Activated gamma-delta T cell treated with anti-CD3 and anti-CD28 coated beads, Interleukin-2, amount 50 U/mL, for 16 hours (primary cell): ENCODE results near the gene MCM5.
"Not testable (repeated sequence)": the region's sequence is repeated elsewhere in the genome, so short reads cannot be mapped to it uniquely, and the experiment has no call there.

Experiments used
- DNase-seq: peaks from one replicate; pipeline ENCODE4 v3.0.0-alpha.2; 2020; ENCODE audit warnings: low read depth

Gene MCM5

DNA sequence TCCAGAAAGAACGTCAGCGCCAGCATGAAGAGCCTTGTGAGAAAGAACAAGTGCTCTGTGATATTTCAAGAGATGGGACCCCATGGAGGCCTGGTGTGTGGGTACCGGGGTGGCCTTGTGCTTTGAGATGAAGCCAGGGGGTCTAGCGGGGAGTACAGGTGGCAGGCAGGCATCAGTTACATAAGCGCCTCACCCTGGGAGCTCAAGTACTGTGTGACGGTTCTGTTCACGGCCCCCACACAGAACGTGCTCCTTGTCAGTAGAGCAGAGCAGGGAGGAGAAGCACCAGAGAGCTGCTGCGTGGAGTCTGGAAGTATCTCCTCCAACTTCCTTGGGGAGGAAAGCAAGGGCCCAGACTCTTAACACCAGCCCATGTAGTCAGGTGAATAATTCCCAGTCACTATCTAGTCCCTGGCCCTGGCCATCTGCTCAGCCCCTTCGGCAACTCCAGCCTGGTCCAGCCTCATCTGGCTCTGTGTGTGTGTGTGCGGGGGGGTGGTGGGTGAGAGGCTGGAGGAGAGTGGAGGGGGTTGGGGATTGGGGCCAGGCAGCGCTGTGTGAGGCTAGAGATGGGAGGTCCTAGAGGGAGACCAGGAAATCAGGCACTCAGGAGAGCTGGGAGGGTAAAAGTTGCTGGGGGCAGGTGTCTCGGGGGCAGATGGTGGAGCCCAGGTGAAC is 32.4 kb downstream of the MCM5 start:
- no peak for DNase-seq

DNA sequence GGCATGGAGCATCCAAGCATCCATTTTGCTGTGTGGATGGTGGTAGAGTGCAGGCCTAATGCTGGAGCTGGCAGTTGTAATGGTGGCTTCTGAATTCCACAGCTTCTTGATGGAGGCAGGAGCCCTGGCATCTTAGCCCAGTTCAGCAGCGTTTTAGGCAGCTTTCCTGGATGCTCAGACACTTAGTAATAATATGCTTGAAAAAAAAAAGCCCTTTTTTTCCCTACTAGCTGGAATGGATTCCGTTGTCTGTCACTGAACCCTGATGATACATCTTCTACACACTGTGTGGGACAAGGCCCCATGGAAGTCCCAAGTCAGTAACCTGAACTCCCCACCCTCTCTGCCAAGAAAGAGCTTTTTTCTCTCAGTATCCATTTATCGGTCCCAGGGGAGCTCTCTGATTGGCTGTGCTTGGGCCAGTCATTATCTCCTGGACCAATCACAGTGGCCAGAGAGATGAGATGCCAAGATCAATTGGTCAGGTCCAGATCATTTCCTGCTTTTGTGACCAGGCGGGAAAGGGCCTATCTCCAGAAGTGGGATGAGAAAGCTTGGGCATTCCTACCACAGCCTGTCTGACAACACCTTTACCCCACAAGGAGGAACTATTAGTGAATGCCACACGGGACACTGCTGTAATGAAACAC is 34.2 kb downstream of the MCM5 start:
- no peak for DNase-seq

DNA sequence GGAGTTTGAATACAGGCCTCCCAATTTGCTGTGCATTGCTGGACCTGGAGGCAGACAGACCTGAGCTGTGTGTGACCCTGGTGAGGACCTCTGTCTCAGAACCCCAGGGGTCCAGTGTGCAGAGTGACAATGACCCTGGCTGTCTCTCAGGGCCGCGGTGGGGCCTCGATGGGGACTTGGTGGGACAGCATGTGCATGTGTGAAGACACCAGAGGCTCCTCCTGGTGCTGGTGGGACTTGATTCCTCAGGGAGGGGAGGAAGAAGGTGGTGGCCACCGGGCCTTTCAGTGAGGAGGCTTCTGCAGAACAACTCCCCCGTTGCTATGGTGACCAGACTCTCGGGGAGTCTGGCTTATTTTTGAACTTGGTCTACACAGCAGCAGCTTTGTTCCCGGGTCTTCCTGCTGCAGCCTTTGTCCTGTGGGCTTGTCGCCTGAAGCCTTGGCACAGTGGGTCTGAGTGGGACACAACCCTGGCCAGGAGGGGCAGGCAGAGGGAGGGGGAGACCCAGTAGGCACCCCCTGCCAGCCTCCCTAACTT is 35.3 kb downstream of the MCM5 start:
- no peak for DNase-seq

DNA sequence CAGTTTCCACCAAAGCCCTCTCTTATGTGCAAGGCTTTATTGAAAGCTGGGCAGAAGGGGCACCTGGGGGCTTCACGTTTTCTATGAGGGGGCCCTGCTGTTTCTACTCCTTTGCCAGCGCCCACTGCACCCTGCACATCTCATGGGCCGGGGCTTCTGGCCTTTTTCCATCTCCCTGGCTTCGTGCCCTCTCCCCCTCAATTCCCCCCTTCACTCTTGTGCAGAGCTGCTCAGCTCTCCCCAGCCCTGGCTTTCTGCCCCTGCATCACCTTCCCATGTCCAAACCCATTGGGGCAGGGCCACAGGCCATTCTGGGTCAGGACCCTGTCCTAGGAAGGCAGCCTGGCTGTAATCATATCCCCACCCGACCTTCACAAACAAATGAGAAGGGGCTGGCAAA is 36.5 kb downstream of the MCM5 start:
- no peak for DNase-seq

DNA sequence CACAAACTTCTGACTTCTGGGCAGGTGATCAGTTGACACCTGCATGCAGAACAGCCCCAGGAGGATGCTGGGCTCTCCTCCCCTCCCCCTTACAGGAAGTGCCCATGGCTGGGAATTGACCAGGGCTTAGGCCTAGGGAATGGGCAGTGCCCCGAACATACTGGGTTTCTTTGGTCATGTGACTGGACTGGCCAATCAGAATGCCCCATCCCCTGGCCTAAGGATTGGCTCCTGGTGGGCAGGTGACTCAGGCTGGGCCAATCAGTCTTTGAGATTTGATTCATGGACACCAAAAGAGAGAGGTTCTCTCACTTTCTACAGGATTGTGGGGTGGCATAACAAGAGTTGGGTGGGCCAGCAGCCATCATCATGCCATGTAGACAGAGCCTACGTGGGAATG is 37.1 kb downstream of the MCM5 start:
- no peak for DNase-seq

DNA sequence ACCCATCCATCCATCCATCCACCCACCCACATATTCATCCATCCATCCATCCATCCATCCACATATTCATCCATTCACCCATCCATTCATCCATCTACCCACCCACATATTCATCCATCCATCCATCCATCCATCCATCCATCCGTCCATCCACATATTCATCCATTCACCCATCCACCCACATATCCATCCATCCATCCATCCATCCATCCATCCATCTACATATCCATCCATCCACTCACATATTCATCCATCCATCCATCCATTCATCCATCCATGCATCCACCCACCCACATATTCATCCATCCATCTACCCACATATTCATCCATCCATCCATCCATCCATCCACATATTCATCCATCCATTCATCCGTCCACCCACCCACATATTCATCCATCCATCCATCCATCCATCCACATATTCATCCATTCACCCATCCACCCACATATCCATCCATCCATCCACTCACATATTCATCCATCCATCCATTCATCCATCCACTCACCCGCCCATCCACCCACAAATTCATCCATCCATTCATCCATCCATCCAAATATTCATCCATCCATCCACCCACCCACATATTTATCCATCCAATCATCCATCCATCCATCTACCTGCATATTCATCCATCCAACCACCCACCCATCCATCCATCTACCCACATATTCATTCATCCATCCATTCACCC is 38.9 kb downstream of the MCM5 start:
- not testable (repeated sequence) for DNase-seq

DNA sequence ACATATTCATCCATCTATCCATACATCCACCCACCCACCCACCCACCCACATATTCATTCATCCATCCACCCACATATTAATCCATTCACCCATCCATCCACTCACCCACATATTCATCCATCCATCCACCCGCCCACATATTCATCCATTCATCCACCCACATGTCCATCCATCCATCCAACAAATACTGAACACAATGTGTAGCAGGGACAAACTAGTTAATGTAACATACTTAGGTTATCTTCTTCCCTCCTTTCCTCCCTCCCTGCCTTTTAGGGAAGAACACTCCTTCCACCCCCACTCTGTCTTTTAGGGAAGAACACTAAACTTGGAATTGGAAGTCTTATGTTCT is 39.4 kb downstream of the MCM5 start:
- no peak for DNase-seq

DNA sequence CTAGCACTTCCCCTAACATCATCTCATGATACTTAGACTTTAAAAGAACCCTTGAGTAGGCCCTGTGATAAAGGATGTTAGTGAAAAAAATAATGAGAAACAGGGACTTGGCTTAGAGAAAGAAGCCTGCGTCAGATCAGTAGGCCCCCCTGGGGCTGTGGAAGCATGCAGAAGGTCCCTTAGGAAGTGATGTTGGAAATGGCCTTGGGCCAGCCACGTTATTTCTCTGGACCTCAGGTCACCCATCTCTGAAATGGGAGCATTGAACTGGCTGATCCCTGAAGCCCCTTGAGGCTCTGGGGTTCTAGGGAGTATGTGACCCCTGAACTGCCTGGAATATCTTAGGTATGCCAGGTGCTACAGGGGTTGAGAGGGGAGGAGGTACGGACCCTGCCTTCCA is 40.2 kb downstream of the MCM5 start:
- no peak for DNase-seq

DNA sequence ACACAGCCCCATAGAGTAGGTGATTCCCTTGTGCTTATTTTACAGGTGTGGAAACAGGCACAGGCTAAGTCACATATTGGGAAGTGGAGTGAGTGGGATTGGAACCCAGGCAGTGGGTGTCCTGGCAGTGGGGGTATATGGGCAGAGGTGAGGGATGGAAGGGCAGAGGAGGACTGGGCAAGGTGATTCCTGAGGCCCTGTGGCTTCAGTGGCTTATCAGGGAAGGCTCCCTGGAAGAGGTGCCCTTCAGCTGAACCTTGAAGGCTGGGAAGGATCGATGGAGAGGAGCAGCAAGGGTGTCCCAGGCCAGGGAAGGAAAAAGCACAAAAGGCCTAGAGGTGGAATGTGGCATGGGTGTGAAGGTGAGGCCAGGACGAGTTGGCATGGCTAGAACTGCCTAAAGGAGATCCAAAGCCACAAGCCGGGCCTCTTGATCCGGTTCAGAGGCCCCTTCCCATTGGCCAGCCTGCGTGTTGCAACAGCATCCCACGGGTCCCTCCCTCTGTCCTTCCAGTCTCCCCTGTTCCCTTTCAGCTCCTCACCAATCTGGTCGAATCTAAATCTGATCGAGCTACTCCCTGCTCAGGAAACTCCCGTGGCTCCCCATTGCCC is 41.7 kb downstream of the MCM5 start:
- DNase-seq = no peak

DNA sequence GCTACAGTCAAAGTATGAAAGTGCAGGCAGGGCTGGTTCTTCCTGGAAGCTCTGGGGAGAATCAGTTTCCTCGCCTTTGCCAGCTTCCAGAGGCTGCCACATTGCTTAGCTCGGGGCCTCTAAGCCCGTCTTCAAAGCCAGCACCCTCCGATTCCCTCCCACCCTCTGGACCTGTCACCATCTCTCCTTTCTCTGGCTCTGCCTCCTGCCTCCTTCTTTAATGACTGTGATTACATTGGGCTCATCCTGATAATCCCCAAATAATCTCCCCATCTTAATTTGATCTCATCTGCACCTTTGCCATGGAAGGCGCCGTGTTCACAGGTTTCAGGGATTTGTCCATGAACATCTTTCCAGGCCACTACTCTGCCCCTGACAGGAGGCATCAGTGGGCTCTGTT is 42.5 kb downstream of the MCM5 start:
- DNase-seq = no peak

DNA sequence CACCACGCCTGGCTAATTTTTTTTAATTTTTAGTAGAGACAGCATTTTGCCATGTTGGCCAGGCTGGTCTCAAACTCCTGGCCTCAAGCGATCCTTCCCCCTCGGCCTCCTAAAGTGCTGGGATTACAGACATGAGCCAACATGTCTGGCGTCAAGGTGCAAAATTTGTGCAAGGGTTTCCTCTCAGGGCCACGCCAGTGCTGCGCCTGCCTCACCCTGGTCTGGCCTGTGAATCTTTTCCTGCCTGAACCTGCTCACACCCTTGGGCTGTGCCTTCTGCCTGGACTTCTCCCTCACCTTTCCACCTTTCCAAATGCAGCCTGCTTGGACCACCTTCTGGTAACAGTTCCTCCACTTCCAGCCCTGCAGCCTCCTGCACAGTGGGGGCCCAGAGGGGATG is 43.4 kb downstream of the MCM5 start:
- no peak for DNase-seq

DNA sequence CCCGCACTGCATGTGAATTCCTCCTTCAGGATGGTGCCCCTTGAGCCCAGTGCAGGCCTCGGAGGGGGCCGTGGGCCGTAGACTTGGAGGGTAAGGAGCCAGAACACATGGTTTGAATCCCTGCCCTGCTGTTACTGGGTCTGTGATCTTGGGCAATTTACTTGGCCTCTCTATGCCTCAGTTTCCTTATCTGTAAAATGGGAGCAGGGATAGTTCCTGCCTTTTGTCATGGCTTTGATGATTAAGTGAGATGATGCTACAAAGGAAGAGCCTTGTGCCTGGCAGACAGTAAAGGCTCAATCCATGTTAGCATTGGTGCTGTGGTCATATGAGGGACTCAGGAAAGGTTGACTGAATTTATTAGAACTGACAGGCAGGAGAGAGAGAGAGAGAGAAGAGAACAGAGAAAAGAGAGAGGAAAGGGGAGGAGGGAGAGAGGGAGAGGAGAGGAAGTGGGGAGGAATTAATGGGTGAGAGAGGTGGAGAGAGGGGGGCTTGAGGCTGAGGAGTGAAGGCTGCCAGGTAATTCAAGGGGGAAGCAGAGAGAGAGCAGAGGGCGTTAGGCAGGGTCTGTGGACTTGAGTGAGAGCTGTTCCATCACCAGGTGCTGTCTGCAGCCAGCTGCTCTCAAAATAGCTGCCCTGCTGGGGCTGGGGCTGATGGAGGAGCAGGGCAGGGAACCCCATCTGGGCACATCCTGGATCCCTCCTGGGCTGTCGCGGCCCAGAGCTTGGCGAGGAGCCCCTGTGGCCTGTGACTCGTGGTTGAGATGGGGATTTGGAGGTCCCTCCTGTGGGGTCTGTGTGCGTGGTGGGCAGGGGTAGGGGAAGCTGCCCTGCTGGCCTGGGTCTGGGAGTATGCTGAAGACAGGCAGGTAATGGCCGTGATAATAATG is 44.1 kb downstream of the MCM5 start:
- DNase-seq = no peak

DNA sequence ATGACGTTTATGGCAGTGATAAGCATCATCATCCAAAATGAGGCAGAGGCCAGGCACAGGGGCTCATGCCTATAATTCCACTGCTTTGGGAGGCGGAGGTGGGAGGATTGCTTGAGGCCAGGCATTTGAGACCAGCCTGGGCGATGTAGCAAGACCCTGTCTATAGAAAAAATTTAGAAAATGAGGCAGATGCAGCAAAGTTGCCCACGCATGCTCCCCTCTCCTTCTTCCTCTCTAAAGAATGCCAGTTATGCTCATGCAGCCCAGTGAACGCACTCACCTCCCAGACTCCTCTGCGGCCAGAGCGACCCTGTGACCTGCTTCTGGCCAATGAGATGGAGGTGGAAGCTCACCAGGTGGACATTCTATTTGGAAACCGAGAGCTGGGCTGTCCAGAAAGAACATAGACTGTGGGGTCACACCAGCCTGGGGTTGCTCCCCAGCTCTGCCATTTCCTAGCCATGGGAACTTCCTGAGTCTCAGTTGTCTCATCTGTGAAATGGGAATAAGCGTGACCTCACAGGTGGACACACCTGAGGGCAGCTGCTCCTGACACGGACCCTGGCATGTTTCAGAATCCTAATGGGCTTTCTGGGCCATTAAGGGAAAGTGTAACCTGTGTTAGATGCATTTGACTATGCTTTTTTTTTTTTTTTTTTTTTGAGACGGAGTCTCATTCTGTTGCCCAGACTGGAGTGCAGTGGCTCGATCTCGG is 44.9 kb downstream of the MCM5 start:
- no peak for DNase-seq

DNA sequence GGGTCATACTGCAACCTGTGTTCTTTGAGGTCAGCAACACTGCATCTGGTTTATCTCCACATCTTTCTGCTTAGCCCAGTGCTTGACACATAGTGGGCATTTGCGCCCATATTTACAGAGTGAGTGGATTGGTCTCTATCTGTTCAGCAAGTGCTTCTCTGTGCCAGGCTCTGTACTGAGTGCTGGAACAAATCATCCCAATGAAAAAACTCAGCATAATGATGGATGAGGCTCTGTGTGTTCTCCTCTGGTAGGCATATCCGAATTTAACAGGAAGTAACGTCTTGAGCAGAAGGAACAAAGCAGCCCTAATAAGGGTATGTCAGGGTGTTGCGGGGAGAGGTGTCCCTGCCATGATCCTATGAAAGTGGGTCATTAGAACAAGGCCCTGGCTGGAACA is 46.0 kb downstream of the MCM5 start:
- no peak for DNase-seq

DNA sequence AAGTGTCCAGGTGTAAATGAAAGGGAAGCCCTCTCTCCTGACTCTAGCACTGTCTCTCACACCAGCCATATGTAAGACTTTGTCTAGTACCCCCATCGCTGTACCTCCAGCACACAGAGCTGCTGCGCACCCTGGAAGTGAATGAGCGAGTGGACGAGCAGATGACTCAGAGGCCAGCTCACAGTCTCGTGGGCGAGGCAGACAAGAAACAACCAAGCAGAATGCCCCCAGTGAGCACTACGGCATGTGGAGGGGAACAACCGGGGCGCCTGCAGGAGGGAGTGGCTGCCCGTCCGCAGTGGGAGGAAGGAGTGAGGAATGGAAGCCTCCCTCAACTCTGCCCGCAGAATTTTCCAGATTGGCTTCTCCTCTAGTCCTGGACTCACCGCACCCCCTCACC is 46.4 kb downstream of the MCM5 start:
- DNase-seq = no peak

DNA sequence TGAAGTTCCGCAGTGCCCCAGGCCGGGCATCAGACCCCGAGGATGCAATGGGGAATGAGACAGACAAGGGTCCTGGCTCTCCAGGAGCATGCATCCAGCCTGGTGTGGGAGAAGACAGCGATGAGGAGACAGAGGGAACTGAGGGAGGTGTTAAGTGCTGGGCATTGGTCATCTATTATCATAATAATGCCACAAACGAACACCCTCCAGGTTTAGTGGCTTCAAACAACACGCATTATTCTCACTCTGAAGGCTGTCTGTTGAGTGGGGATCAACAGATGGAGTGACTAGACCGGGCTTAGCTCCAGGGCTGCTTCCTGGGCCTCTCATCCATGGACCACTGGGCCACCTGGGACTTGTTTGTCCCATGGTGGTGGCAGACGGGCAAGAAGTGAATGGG is 48.6 kb downstream of the MCM5 start:
- DNase-seq = no peak

DNA sequence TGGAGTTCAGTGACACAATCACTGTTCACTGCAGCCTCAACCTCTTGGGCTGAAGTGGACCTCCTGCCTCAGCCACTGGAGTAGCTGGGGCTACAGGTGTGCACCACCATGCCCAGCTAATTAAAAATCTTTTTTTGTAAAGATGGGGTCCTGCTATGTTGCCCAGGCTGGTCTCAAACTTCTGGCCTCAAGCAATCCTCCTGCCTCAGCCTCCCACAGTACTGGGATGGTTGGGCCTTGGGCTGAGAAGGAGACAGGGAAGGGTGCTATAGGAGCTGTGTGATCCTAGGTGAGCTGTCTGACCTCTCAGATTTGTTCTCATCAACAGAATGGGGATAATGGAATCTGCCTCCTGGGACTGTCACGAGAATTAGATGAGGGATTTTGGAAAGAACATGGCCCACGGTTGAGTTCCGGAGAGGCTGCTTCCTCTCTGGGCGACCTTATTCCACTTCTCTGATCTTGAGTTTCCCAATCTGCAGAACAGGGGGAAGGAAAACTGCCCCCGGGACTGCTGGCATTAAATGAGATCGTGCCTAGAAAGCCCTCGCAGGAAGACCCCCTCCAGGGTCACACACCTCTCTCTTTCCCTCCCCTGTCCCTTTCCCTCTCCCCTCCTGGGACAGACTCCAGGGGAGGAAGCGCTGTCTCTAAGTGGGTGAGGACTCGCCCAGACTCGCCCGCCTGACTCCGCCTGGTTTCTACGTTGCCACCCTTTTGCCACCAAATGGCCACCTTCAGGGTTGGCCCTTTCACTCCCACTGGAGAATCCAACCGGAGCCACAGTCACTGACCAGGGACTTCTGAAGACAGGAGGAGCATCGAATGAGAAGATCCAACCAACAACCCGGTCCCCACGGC is 50.1 kb downstream of the MCM5 start:
- DNase-seq = no peak

DNA sequence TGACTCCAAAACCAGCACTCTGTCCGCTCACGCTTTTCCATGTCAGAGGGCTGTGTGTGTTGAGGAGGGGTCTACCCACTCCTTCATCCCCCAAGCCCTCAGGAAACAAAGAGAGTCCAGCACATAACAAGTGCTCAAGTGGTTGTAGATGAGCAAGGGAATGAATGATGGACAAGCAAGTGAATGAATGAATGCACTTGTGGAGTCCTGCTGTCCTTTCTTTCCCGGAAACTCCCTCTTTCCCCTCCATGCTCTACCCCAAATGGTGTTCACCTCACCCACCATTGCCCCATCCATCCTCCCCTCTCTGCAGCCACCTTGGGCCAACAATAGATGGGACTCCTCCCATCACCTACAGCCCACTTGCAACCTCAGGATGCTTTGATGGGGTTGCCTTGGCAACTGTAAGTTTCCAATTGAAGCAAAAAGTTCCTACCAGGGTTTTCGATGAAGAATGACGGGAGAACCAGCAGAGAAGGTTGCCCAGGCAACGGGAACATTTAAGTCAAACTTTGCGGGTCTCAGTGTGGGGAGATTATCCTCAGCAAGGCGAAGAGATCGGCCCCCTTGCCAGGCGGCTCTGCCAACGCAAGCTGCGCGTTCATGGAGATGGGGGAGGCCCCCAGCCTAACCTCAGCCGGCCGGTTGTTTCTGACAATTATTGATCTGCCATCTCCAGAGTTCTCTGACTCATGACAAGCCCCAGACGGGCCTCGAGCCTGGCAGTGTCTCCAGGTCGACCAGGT is 51.1 kb downstream of the MCM5 start:
- no peak for DNase-seq

DNA sequence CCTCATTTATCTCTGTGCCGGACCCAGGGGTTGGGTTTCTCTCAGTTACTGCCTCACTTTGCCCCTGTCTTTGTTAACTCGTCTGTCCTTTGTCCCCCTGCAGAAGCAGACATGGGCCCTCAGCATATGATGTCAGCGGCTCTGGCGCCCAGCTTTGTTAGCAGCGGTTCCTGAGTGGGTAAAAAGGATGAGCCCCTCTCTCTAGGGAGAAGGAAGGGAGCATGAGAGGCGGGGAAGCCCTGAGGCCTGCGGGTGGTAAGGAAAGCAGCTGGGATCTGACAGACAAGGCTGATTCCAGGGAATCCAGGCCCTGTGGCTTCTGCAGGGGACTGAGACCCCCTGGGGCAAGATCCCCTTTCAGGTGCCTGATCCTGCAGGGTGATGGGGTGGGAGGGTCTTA is 51.7 kb downstream of the MCM5 start:
- no peak for DNase-seq

DNA sequence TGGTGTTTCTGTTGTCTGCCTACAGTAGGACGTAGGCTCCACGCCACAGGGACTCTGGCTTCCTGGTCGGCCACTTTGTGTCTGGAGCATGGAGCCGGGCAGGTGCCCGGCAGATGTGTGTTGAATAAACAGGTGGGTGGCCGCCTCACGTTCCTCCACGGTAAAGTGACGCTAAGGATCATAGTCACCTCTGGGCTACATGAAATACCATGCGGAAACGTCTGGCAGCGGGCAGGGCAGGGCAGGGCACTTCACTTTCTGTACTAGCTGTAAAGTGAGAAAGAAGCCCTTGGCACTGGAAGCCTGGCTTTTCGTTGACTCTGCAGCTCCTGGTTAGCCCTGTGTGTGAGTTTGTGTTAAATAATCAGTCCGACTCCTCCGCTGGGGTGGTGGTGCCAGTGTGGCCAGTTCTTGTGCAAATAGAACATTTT is 52.4 kb downstream of the MCM5 start:
- DNase-seq = no peak
